HG03571 (cell line): ENCODE measurements around the gene TMEM254.
"Not testable (repeated sequence)": the region's sequence is repeated elsewhere in the genome, so short reads cannot be mapped to it uniquely, and the experiment has no call there.

Experiments
- ATAC-seq: cut with Tn5 transposase; IDR thresholded peaks from one replicate; pipeline ENCODE4 v1.9.1; 2021; ENCODE audit not compliant: unreplicated experiment

The TMEM254 gene

DNA sequence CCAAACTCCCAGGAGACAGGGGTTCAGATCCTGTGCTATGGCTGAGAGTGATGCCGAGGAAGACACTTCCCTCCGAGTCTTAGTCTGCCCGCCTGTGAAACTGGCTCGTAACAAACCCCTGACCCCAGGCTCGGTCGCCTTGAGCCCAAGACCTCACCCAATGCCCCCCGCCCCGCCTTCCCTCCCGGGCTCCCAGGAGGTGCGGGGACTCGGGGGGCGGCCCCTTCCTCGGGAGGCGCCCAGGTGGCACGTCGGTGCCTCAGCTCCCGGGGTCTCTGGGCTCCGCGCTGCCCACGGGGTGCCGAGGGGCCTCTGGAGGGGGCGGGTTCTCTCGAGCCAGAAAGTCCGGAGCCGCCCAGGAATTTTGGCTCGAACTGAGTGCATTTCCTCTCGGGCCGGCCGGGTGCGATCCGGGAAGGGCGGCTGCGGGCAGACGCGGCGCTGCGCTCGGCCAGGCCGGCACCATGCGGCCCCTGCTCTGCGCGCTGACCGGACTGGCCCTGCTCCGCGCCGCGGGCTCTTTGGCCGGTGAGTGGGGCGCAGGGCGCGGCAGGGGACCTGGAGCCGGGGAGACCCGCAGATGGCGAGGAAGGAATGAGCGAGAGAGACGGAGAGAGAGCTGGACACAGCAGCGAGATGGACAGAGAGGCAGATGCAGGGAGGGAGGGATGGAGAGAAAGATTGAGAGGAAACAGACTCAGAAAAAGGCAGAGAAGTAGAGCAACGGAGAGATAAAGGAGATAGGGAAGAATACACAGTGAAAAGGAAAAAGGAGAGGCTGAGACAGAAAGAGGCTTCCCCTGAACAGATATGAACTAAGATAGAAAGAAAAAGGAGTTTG lies 54.1 kb downstream of the TMEM254 start, which contains the start of gene PLAC9:
Gene PLAC9, plus strand, starts transcription at position 432 of the 841 bp plus-strand sequence. Its CDS starts 33 bp downstream, at position 465.
- no peak for ATAC-seq

DNA sequence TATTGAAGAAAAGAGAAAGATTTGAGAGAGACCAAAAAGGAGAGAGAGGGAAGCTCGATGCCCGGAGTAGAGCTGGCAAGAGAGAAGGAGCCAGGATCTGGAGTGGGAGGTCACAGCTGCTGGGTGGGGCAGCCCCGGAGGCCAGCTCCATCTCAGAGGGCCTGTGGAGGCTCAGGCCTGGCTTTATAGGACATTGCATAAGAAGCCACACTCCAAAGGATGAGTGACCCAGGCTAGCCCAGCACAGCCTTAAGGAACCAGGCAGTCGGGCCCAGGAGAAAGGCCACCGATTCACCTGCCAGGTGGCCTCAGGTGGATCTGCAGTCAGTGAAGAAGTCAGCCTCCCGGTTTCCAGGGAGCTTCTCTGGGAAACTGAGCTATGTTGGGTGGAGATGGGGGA lies 54.7 kb downstream of the TMEM254 start:
- no peak for ATAC-seq

DNA sequence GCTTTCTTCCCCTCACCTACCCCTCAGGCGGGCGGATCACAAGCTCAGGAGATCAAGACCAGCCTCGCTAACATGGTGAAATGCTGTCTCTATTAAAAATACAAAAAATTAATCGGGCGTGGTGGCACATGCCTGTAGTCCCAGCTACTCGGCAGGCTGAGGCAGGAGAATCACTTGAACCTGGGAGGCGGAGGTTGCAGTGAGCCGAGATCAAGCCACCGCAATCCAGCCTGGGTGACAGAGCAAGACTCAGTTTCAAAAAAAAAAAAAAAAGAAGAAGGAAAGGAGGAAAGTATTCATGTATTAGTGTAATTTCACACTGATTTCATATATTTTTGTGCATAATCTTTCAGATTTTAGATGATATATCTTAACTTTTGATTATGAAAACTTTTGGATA lies 55.2 kb downstream of the TMEM254 start:
- ATAC-seq, result not testable (repeated sequence)

DNA sequence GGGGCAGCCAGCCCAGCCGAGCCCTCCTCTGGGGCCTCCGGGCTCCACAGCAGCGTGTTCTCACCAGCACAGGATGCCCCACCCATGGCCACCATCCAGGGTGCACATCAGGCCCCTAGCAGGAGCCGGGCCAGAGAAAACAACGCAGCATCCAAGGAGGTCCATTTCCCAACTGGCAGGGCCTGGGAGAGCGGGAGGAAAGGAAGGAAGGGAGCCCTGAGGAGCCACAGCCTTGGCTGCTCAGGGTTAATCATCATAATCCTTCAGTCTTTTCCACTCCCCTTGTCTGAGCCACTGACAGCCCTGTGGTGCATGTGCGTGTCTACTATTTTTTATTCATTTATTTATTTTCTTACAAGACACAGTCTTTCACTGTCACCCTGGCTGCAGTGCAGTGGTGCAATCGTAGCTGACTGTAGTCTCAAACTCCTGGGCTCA lies 57.7 kb downstream of the TMEM254 start:
- ATAC-seq, result no peak

DNA sequence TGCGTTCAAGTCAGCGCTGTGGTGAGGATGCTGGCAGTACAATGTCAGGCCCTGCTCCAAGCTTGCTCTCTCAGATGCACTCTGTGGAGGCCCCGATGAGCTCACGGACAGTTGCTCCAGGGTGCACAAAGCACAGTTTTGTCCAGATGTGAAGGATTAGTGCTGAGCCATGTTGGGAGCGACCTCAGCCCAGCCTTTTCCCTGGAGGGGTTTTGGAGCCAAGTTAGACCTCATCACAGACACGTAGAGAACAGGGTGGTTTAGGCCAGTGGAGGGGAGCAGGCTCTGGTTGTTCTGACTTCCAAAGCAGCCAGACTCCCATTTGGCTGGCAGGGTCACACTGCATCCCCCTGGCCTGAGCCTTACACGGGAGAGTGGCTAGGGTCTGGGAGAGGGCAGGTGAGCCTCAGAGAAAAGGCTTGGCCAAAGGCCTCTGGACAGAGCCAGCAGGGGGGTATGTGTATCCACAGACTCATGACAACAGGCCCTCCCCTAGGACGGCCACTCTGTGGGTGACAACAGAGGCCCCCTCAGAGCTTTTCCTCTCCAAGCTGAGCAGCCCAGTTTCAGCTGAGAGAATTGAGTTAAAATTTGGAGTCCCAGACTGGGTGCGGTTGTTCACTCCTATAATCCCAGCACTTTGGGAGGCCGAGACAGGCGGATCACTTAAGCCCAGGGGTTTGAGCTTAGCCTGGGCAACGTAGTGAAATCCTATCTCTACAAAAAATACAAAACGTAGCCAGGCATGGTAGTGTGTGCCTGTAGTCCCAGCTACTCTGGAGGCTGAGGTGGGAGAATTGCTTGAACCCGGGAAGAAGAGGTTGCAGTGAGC lies 58.8 kb downstream of the TMEM254 start:
- ATAC-seq, result no peak

DNA sequence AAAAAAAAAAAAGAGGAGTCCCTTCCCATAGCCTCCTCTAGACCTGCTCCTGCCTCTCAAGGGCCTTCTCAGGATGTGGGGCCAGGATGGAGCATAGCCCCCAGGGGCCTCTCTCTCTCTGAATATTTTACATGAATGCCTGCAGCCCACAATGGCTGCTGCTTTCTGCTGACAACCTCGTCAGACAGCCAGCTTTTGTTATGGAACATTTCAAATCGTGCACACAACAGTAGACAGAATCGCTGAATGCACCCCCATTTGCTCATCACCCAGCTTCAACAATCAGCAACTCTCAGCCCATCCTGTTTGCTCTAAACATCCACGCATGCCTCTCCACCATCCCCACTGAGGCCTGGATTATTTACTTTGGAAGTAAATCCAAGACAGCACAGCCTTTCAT lies 59.5 kb downstream of the TMEM254 start:
- no peak for ATAC-seq

DNA sequence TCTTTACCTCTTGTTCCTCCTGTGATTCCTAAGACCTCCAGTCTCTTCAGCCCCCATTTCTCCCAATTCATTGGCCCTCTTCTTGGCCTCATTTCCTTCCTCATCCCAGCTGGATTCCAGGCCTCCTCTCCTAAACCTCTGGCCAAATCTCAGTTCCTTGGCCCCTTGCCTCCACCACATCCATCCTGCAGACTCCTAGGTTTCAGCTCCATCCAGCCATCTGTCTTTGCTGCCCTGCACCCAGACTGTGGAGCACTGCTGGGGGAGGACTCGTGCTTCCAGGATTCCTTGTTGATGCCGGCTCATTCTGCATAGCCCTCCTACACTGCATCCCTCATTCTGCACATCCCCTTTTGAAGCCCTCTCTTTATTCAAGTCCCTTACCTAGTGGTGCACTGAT lies 60.8 kb downstream of the TMEM254 start:
- ATAC-seq, result no peak

DNA sequence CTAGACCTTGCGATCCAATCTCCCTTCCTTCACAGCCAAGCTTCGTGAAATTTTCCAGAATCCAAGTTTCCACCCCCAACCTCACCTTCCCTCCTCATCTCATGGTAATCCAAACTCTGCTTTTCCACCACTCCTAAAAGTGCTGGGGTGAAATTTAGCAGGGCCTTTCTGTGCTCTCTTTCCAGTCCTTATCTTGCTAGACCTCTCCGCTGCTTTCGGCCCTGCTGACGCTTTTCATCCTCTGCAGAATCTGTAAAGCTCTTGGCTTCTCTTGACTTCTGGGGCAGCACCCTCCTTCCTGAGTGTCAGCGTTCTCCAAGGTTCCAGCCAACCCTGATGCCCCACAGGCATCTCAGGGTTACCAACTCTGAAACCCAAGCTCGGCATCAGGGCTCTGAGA lies 61.8 kb downstream of the TMEM254 start:
- ATAC-seq, result no peak

DNA sequence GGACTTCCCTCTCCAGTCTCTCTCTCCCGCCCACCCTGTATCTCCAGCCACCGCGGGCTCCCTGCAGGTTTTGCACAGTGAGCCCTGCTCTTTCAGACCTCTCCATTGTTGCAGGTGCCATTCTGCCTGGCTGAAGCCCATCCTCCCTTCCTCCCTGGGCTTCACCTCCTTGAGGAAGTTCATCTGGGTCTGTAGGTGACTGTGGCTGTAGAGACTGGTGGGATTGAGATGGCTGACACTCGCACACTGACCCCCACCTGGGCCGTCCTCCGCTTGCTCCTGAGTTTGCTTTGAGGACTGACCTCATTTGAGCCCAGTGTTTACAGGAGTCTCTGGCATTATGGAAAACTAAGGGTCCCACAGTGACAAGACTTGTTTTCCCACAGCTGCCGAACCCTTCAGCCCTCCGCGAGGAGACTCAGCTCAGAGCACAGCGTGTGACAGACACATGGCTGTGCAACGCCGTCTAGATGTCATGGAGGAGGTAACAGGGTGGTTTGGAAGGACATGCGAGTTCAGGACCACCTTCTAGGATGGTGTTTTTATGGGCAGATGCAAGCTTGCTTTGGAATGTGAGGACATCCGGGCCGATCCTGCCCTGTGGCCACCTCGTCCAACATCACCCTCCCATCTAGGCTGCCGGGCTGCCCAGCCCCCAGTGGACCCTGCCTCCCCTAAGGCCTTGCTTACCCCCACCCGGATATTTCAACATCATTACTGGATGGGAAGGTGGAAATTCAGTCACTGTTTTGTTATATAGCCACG lies 63.4 kb downstream of the TMEM254 start:
- ATAC-seq, result no peak
